Muscle of leg (tissue), 11 donors: ENCODE data around the gene ITGAL. TPM values are rescaled to one million over a fixed set of nuclear protein-coding genes. Genes with fewer than 3 reads are reported as not detected.
"Not testable (repeated sequence)": the region's sequence is repeated elsewhere in the genome, so short reads cannot be mapped to it uniquely, and the experiment has no call there.

Source experiments
- DNase-seq: peaks from one replicate; pipeline ENCODE4 v3.0.0; 2013
- H3K27ac ChIP-seq: one replicate; pipeline ENCODE4 v1.5.1; 2013; ENCODE audit warnings: mild to moderate bottlenecking, low read length, control low read depth
- H3K27me3 ChIP-seq: one replicate; pipeline ENCODE4 v1.6.1; 2013; ENCODE audit warnings: low read length; ENCODE audit not compliant: control insufficient read depth, insufficient read depth
- H3K36me3 ChIP-seq: one replicate; pipeline ENCODE4 v1.6.1; 2013; ENCODE audit warnings: low read length; ENCODE audit not compliant: control insufficient read depth, insufficient read depth
- H3K4me1 ChIP-seq: one replicate; pipeline ENCODE4 v1.6.1; 2013; ENCODE audit warnings: low read length; ENCODE audit not compliant: control insufficient read depth, insufficient read depth
- H3K4me3 ChIP-seq: one replicate; pipeline ENCODE4 v1.5.1; 2013; ENCODE audit warnings: low read length, control low read depth
- H3K9me3 ChIP-seq: replicated peaks from 2 replicates; pipeline ENCODE4 v1.6.1; 2013; ENCODE audit warnings: low read depth, low read length; ENCODE audit not compliant: control insufficient read depth
- WGBS: methylation state at CpG from one replicate; pipeline ENCODE4 v1.1.5; 2013; ENCODE audit warnings: missing lambda C conversion rate; ENCODE audit not compliant: insufficient coverage; 5-methylcytosine and 5-hydroxymethylcytosine counted together
- polyA plus RNA-seq, 8 donors: library from polyadenylated mRNA; unstranded; fragments of 120-200 nt; gene quantifications; one replicate each; pipeline versions ENCODE4 v1.2.1 to v1.2.3, GENCODE V29; 2013; ENCODE audit warnings: inconsistent platforms in 1 of 8, low replicate concordance in 1 of 8; ENCODE audit not compliant: insufficient read length in 8 of 8, insufficient read depth in 1 of 8
- total RNA-seq: library from RNA; stranded (reverse); fragments of 120-200 nt; gene quantifications from one replicate; pipeline ENCODE4 v1.2.4, GENCODE V29; 2013

Gene ITGAL
- total and polyA plus RNA-seq, 9 donors: 0.89 to 2.8 (median 2.1) TPM

- Histone ChIP-seq H3K4me1 (peaks cover 5% of the 10 kb centered on the region), H3K4me3 (no peak overlapping the region), H3K27ac (no peak overlapping the region), H3K36me3 (no peaks in the 10 kb centered on the region), H3K27me3 (no peaks in the 10 kb centered on the region), H3K9me3 (no peaks in the 10 kb centered on the region)
- no peak for DNase-seq
- 33% methylated on average over 1 of the region's 10 CpGs for WGBS
Observed at GRCh38 chr16:30518552-30518951, 46.0 kb downstream of the ITGAL start.

GRCh38 chr16:30519120-30520049, 46.8 kb downstream of the ITGAL start:
- Histone ChIP-seq H3K4me3 (no peak overlapping the region), H3K9me3 (no peaks in the 10 kb centered on the region), H3K4me1 (peaks cover 10% of the 10 kb centered on the region), H3K27me3 (no peaks in the 10 kb centered on the region), H3K36me3 (peaks cover 4% of the 10 kb centered on the region), H3K27ac (no peak overlapping the region)
- 71% methylated on average over 17 of the region's 20 CpGs for WGBS
- no peak for DNase-seq

GRCh38 chr16:30521476-30521872, 48.9 kb downstream of the ITGAL start:
- 95% methylated on average over 7 of the region's 7 CpGs for WGBS
- Histone ChIP-seq H3K4me3 (no peak overlapping the region), H3K27ac (no peak overlapping the region), H3K9me3 (no peaks in the 10 kb centered on the region), H3K36me3 (peaks cover 15% of the 10 kb centered on the region), H3K4me1 (peaks cover 20% of the 10 kb centered on the region), H3K27me3 (no peaks in the 10 kb centered on the region)
- no peak for DNase-seq

GRCh38 chr16:30521873-30522641, 49.5 kb downstream of the ITGAL start:
- no peak overlapping the region for H3K27ac ChIP-seq
- H3K4me3 ChIP-seq: no peak overlapping the region
- H3K27me3 ChIP-seq: no peaks in the 10 kb centered on the region
- no peak for DNase-seq
- peaks cover 15% of the 10 kb centered on the region for H3K36me3 ChIP-seq
- no peaks in the 10 kb centered on the region for H3K9me3 ChIP-seq
- 47% methylated on average over 8 of the region's 11 CpGs for WGBS
- peaks cover 20% of the 10 kb centered on the region for H3K4me1 ChIP-seq

GRCh38 chr16:30522702-30523463, 50.3 kb downstream of the ITGAL start:
- DNase-seq, H3K9me3 ChIP-seq, H3K27ac ChIP-seq, H3K4me3 ChIP-seq, H3K27me3 ChIP-seq: not testable (repeated sequence)
- 92% methylated on average over 5 of the region's 12 CpGs for WGBS
- Histone ChIP-seq H3K36me3 (peaks cover 15% of the 10 kb centered on the region), H3K4me1 (peaks cover 26% of the 10 kb centered on the region)

- DNase-seq: no peak
- WGBS: 68% methylated on average over 15 of the region's 26 CpGs
- Histone ChIP-seq H3K36me3 (peaks cover 15% of the 10 kb centered on the region), H3K27me3 (no peaks in the 10 kb centered on the region), H3K4me3 (no peak overlapping the region), H3K4me1 (peaks cover 30% of the 10 kb centered on the region), H3K9me3 (no peaks in the 10 kb centered on the region), H3K27ac (no peak overlapping the region)
Observed at GRCh38 chr16:30523768-30524574, 51.4 kb downstream of the ITGAL start.

GRCh38 chr16:30524575-30525568, 52.3 kb downstream of the ITGAL start:
- Histone ChIP-seq H3K9me3 (no peaks in the 10 kb centered on the region), H3K27me3 (no peaks in the 10 kb centered on the region), H3K4me1 (peaks cover 33% of the 10 kb centered on the region), H3K4me3 (no peak overlapping the region), H3K36me3 (peaks cover 15% of the 10 kb centered on the region), H3K27ac (no peak overlapping the region)
- WGBS: 95% methylated on average over 55 of the region's 60 CpGs
- DNase-seq: no peak

- 63% methylated on average over 4 of the region's 4 CpGs for WGBS
- Histone ChIP-seq H3K9me3 (no peaks in the 10 kb centered on the region), H3K4me1 (peaks cover 33% of the 10 kb centered on the region), H3K4me3 (peak overlapping the region; percentile 92), H3K27me3 (no peaks in the 10 kb centered on the region), H3K36me3 (peaks cover 20% of the 10 kb centered on the region), H3K27ac (peak overlapping the region; percentile 64)
- no peak for DNase-seq
Observed at GRCh38 chr16:30525844-30526136, 53.2 kb downstream of the ITGAL start.
